ENCODE data around the gene PLS1. TPM values are rescaled to one million over a fixed set of nuclear protein-coding genes. Genes with fewer than 3 reads are reported as not detected.

The PLS1 gene
- total RNA-seq, 2 experiments from 2014 or later: 0.63 to 0.92 TPM

GRCh38 chr3:142604940-142605339 is 8.7 kb downstream of the PLS1 start:
- intact Hi-C loops (cut with DNase I, micrococcal nuclease): no loop called here
- no peak overlapping the region for H3K27ac Mint-ChIP-seq
- no peaks in the 10 kb centered on the region for H3K27me3 ChIP-seq (ENCODE audit: control insufficient read depth in 1 of 2, insufficient read depth in 2 of 2, low read length in 2 of 2)
- no peaks in the 10 kb centered on the region for H3K36me3 Mint-ChIP-seq (ENCODE audit: low read depth)
- TF ChIP-seq CTCF (IDR thresholded peaks at IDR 0.05): no peak
- no peak overlapping the region for H3K4me3 ChIP-seq (ENCODE audit: low read length)
- no peak overlapping the region for H3K4me3 Mint-ChIP-seq
- no peaks in the 10 kb centered on the region for H3K27me3 Mint-ChIP-seq
- no peak for DNase-seq
- CTCF ChIA-PET: interaction anchor here (0.7 kb wide), 1 partner anchor 480 kb away, joined by 3 read pairs; no protein-coding TSS in a partner anchor
- H3K9me3 Mint-ChIP-seq: no peaks in the 10 kb centered on the region
- no peaks in the 10 kb centered on the region for H3K4me1 Mint-ChIP-seq (ENCODE audit: low read depth)
- POLR2A ChIA-PET: no interaction called here
- no peak for ATAC-seq (ENCODE audit: poor library complexity)
- H3K27ac ChIP-seq (ENCODE audit: low read depth in 1 of 2, low read length in 2 of 2): no peak overlapping the region
- no peaks in the 10 kb centered on the region for H3K9me3 ChIP-seq (ENCODE audit: control insufficient read depth in 1 of 2, insufficient read depth in 1 of 2, low read length in 2 of 2)
- H3K36me3 ChIP-seq (ENCODE audit: insufficient read depth, low read length): no peaks in the 10 kb centered on the region
- H3K4me1 ChIP-seq (ENCODE audit: insufficient read depth, low read length): no peaks in the 10 kb centered on the region

- H3K4me3 ChIP-seq (ENCODE audit: low read length): no peak overlapping the region
- ChIA-PET POLR2A (no interaction called here), CTCF (no interaction called here)
- Mint-ChIP-seq H3K27me3 (no peaks in the 10 kb centered on the region), H3K4me1 (ENCODE audit: low read depth) (no peaks in the 10 kb centered on the region), H3K27ac (no peak overlapping the region), H3K4me3 (no peak overlapping the region), H3K9me3 (no peaks in the 10 kb centered on the region), H3K36me3 (ENCODE audit: low read depth) (no peaks in the 10 kb centered on the region)
- no peaks in the 10 kb centered on the region for H3K9me3 ChIP-seq (ENCODE audit: control insufficient read depth in 1 of 2, insufficient read depth in 1 of 2, low read length in 2 of 2)
- intact Hi-C loops (cut with DNase I, micrococcal nuclease): no loop called here
- H3K27ac ChIP-seq (ENCODE audit: low read depth in 1 of 2, low read length in 2 of 2): no peak overlapping the region
- no peaks in the 10 kb centered on the region for H3K27me3 ChIP-seq (ENCODE audit: control insufficient read depth in 1 of 2, insufficient read depth in 2 of 2, low read length in 2 of 2)
- ATAC-seq (ENCODE audit: poor library complexity) (no peak), DNase-seq (no peak)
- no peaks in the 10 kb centered on the region for H3K36me3 ChIP-seq (ENCODE audit: insufficient read depth, low read length)
- TF ChIP-seq CTCF (IDR thresholded peaks at IDR 0.05): no peak
- H3K4me1 ChIP-seq (ENCODE audit: insufficient read depth, low read length): no peaks in the 10 kb centered on the region
Measured at GRCh38 chr3:142608631-142609030, 12.4 kb downstream of the PLS1 start.

GRCh38 chr3:142609136-142609535 is 12.9 kb downstream of the PLS1 start:
- POLR2A ChIA-PET: interaction anchor here (1.0 kb wide), 1 partner anchor 30 kb away, joined by 3 read pairs; the partner anchor contains the start of gene ATR
- H3K9me3 Mint-ChIP-seq: no peaks in the 10 kb centered on the region
- H3K4me1 ChIP-seq (ENCODE audit: insufficient read depth, low read length): no peaks in the 10 kb centered on the region
- intact Hi-C loops (cut with DNase I, micrococcal nuclease): no loop called here
- no peaks in the 10 kb centered on the region for H3K36me3 ChIP-seq (ENCODE audit: insufficient read depth, low read length)
- H3K36me3 Mint-ChIP-seq (ENCODE audit: low read depth): no peaks in the 10 kb centered on the region
- no peaks in the 10 kb centered on the region for H3K27me3 Mint-ChIP-seq
- no peak overlapping the region for H3K27ac Mint-ChIP-seq
- ATAC-seq (ENCODE audit: poor library complexity): no peak
- H3K27ac ChIP-seq (ENCODE audit: low read depth in 1 of 2, low read length in 2 of 2): no peak overlapping the region
- no peak for TF ChIP-seq CTCF (IDR thresholded peaks at IDR 0.05)
- H3K27me3 ChIP-seq (ENCODE audit: control insufficient read depth in 1 of 2, insufficient read depth in 2 of 2, low read length in 2 of 2): no peaks in the 10 kb centered on the region
- no peaks in the 10 kb centered on the region for H3K9me3 ChIP-seq (ENCODE audit: control insufficient read depth in 1 of 2, insufficient read depth in 1 of 2, low read length in 2 of 2)
- H3K4me1 Mint-ChIP-seq (ENCODE audit: low read depth): no peaks in the 10 kb centered on the region
- DNase-seq: no peak
- CTCF ChIA-PET: no interaction called here
- no peak overlapping the region for H3K4me3 Mint-ChIP-seq
- H3K4me3 ChIP-seq (ENCODE audit: low read length): no peak overlapping the region
